ENCODE measurements around the gene ADGRG2. TPM values are rescaled to one million over a fixed set of nuclear protein-coding genes. Genes with fewer than 3 reads are reported as not detected.
"Not testable (repeated sequence)": the region's sequence is repeated elsewhere in the genome, so short reads cannot be mapped to it uniquely, and the experiment has no call there.

ADGRG2 gene
- total and polyA plus RNA-seq, 5 donors = 0.34 to 0.70 (median 0.59) TPM

DNA sequence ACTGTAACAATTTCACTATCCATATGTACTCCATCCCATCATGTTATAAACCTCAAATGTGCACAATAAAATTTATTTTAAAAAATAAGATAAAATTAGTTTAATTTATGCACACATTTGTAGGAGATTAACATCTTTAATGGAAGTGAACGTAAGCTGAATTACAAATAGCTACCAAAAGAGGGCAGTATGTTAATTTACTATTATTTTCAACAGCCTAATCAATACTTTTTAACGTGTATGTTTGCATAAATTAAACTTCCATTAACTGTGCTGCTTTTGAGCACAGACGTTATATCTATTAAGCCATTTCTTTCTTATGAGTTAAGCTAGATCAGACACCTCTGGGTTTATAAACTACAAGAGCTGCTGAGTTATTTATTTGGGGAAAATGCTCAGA, 81.9 kb downstream of the ADGRG2 start:
- Histone ChIP-seq H3K4me3 (ENCODE audit: low read length) (no peak overlapping the region), H3K4me1 (ENCODE audit: control insufficient read depth, insufficient read depth, low read length) (no peaks in the 10 kb centered on the region), H3K9me3 (ENCODE audit: control insufficient read depth, low read length) (no peaks in the 10 kb centered on the region), H3K27ac (ENCODE audit: low read length) (no peak overlapping the region), H3K27me3 (ENCODE audit: control insufficient read depth, insufficient read depth) (no peaks in the 10 kb centered on the region)
- ATAC-seq (no peak), DNase-seq (no peak)
- WGBS = 38% methylated on average over 3 of the region's 3 CpGs
- intact Hi-C loops (cut with DNase I) = no loop called here

DNA sequence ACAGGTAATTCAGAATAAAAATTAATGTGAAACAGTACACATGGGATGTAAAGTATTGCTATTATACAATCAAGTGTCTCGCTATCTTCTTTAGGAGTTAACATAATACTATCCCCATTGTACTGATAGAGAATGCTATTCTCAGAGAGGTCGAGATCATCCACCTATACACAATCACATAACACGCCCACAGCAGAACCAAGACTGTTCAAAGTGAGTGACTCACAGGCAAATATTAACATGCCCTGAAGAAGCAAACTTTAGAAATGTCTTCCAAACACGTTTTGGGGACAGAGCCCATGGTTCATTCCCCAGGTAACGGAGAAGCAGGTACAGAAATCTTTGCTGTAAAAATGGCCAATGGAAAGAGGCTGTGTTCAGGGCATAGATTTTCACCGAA, 88.2 kb downstream of the ADGRG2 start:
- intact Hi-C loops (cut with DNase I) = no loop called here
- no peaks in the 10 kb centered on the region for H3K9me3 ChIP-seq (ENCODE audit: control insufficient read depth, low read length)
- no peak for DNase-seq
- H3K27me3 ChIP-seq (ENCODE audit: control insufficient read depth, insufficient read depth) = no peaks in the 10 kb centered on the region
- H3K4me3 ChIP-seq (ENCODE audit: low read length) = no peak overlapping the region
- no peaks in the 10 kb centered on the region for H3K4me1 ChIP-seq (ENCODE audit: control insufficient read depth, insufficient read depth, low read length)
- no peak for ATAC-seq
- 96% methylated on average over 6 of the region's 6 CpGs for WGBS
- no peak overlapping the region for H3K27ac ChIP-seq (ENCODE audit: low read length)

DNA sequence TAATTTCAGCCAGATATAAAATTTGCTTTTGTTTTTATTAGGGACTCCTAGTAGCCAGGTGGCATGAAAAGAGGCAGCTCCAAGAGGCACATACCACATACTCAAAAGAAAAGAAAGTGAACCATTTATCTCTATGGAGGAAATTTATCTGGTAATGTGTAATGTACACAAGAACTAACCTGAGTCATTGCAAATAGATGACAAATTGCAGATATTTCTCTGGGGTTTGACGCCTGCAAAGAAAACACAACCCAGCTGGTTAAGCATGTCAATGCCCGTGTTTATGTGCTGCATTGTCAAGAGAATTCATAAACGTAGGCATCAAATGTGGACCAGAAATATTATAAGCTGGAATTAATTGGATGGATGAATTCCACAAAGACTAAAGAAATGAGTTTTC, 91.5 kb downstream of the ADGRG2 start:
- DNase-seq (no peak), ATAC-seq (no peak)
- no peaks in the 10 kb centered on the region for H3K9me3 ChIP-seq (ENCODE audit: control insufficient read depth, low read length)
- no peaks in the 10 kb centered on the region for H3K27me3 ChIP-seq (ENCODE audit: control insufficient read depth, insufficient read depth)
- WGBS = 92% methylated on average over 3 of the region's 3 CpGs
- H3K4me3 ChIP-seq (ENCODE audit: low read length) = no peak overlapping the region
- intact Hi-C loops (cut with DNase I) = no loop called here
- H3K4me1 ChIP-seq (ENCODE audit: control insufficient read depth, insufficient read depth, low read length) = no peaks in the 10 kb centered on the region
- H3K27ac ChIP-seq (ENCODE audit: low read length) = no peak overlapping the region

DNA sequence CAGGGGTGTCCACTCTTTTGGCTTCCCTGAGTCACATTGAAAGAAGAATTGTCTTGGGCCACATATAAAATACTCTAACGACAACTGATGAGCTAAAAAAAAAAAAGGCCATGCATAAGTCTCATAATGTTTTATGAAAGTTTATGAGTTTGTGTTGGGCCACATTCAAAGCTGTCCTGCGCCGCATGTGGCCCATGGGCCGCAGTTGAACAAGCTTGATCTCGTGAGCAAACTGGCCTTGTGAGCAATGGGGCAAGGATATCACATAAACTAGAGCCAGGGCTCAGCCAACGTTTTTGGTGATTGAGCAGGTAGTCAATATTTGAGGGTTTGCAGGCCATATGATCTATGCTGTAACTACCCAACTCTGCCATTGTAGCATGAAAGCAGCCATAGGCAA, 93.7 kb downstream of the ADGRG2 start:
- no peaks in the 10 kb centered on the region for H3K27me3 ChIP-seq (ENCODE audit: control insufficient read depth, insufficient read depth)
- H3K9me3 ChIP-seq (ENCODE audit: control insufficient read depth, low read length) = no peaks in the 10 kb centered on the region
- WGBS = 92% methylated on average over 6 of the region's 6 CpGs
- H3K4me1 ChIP-seq (ENCODE audit: control insufficient read depth, insufficient read depth, low read length) = no peaks in the 10 kb centered on the region
- intact Hi-C loops (cut with DNase I) = no loop called here
- no peak overlapping the region for H3K4me3 ChIP-seq (ENCODE audit: low read length)
- DNase-seq (no peak), ATAC-seq (no peak)
- H3K27ac ChIP-seq (ENCODE audit: low read length) = no peak overlapping the region

DNA sequence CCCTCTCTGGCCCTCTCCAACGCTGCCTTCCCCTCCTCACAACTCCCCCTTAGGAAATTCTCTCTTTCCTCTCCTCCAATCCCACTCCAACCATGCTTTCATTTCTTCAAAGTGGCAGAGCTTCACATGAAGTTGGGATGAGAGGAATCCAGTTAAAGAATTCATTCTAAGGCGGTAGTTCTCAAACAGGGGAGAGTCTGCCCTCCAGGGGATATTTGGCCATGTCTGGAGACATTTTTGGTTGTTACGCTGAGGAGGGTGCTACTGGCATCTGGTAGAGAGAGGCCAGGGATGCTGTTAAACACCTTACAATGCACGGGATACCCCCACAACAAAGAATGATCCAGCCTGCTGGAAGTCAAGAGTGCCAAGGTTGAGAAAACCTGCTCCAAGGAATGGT, 97.9 kb downstream of the ADGRG2 start:
- DNase-seq (no peak), ATAC-seq (no peak)
- Histone ChIP-seq H3K4me1 (ENCODE audit: control insufficient read depth, insufficient read depth, low read length) (no peaks in the 10 kb centered on the region), H3K27ac (ENCODE audit: low read length) (no peak overlapping the region), H3K4me3 (ENCODE audit: low read length) (no peak overlapping the region), H3K27me3 (ENCODE audit: control insufficient read depth, insufficient read depth) (no peaks in the 10 kb centered on the region), H3K9me3 (ENCODE audit: control insufficient read depth, low read length) (no peaks in the 10 kb centered on the region)
- intact Hi-C loops (cut with DNase I) = no loop called here
- WGBS = 89% methylated on average over 4 of the region's 4 CpGs

DNA sequence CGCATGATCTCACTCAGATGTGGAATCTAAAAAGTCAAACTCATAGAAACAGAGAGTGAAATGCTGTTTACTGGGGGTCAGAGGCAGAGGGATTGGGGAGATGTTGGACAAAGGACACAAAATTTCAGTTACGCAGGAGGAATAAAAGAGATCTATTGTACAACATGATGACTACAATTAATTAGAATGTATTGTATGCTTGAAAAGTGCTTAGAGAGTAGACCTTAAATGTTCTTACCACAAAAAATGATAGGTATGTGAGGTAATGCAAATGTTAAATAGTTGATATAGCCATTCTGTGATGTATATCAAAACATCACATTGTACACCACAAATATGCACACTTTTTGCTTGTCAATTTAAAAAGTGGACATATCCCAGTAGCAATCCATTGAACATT, 102.3 kb downstream of the ADGRG2 start:
- H3K9me3 ChIP-seq (ENCODE audit: control insufficient read depth, low read length) = no peaks in the 10 kb centered on the region
- no peaks in the 10 kb centered on the region for H3K4me1 ChIP-seq (ENCODE audit: control insufficient read depth, insufficient read depth, low read length)
- H3K4me3 ChIP-seq (ENCODE audit: low read length) = no peak overlapping the region
- no peaks in the 10 kb centered on the region for H3K27me3 ChIP-seq (ENCODE audit: control insufficient read depth, insufficient read depth)
- WGBS = 97% methylated on average over 2 of the region's 2 CpGs
- ATAC-seq (no peak), DNase-seq (no peak)
- intact Hi-C loops (cut with DNase I) = loop anchor here in 1 of 4 donors (10.0 kb wide), 1 partner anchor 625 kb away; no protein-coding TSS in a partner anchor
- no peak overlapping the region for H3K27ac ChIP-seq (ENCODE audit: low read length)

DNA sequence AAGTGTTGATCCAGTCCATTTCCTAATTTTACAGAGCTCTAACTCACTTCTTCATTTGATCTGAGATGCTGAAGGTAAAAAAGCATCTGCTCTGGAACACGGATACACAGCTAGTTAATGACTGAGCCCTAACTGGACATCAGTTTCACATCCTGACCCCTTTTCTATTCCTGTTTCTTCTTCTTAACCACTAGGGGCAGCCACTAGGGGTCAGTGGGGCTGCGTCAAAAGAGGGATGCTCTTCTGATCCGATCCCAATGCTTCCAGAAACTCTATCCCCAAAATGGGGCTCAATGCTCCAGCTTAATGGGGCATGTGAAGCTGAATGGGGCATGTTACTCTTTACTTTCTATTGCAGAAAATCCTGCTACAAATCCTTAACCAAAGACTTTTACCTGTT, 105.0 kb downstream of the ADGRG2 start:
- WGBS = 44% methylated on average over 3 of the region's 3 CpGs
- no peak for ATAC-seq

DNA sequence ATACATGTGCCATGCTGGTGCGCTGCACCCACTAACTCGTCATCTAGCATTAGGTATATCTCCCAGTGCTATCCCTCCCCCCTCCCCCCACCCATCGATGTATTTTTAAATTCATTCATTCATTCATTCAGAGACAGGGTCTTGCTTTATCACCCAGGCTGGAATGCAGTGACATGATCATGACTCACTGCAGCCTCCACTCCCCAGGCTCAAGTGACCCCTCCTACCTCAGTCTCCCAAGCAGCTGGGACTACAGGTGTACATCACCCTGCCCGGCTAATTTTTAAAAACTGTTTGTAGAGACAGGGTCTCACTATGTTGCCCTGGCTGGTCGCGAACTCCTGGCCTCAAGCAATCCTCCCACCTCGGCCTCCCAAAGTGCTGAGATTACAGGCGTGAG, 105.7 kb downstream of the ADGRG2 start:
- not testable (repeated sequence) for DNase-seq; ATAC-seq; H3K4me3 ChIP-seq (ENCODE audit: low read length); H3K27ac ChIP-seq (ENCODE audit: low read length); H3K4me1 ChIP-seq (ENCODE audit: control insufficient read depth, insufficient read depth, low read length); H3K9me3 ChIP-seq (ENCODE audit: control insufficient read depth, low read length); H3K27me3 ChIP-seq (ENCODE audit: control insufficient read depth, insufficient read depth)
- WGBS = 93% methylated on average over 8 of the region's 8 CpGs
- intact Hi-C loops (cut with DNase I) = loop anchor here in 1 of 4 donors (10.0 kb wide), 1 partner anchor 622 kb away; no protein-coding TSS in a partner anchor

More for the DNA sequence above, 105.0 kb downstream of the ADGRG2 start:
- Histone ChIP-seq H3K4me3 (ENCODE audit: low read length) (no peak overlapping the region), H3K4me1 (ENCODE audit: control insufficient read depth, insufficient read depth, low read length) (no peaks in the 10 kb centered on the region), H3K9me3 (ENCODE audit: control insufficient read depth, low read length) (no peaks in the 10 kb centered on the region), H3K27me3 (ENCODE audit: control insufficient read depth, insufficient read depth) (no peaks in the 10 kb centered on the region), H3K27ac (ENCODE audit: low read length) (no peak overlapping the region)
- DNase-seq = no peak
- intact Hi-C loops (cut with DNase I) = loop anchor here in 1 of 4 donors (10.0 kb wide), 1 partner anchor 622 kb away; no protein-coding TSS in a partner anchor

DNA sequence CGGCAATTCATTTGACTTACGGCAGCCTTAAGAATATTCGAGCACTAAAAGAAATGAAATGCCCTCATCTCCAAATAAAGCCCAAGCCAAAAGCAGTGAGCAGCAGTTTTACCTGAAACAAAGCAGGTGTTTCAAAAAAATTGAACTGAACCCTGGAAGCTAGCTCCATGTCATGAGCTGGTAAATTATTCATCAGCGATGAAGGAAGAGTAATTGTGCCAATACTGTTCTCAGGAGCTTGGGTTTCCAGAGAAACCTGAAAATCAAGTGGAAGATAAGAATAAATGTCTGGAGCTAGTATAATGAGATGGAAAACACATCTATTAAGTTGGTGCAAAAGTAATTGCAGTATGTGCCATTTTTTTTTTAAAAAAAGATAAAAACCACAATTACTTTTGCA, 114.4 kb downstream of the ADGRG2 start:
- Histone ChIP-seq H3K27me3 (ENCODE audit: control insufficient read depth, insufficient read depth) (no peaks in the 10 kb centered on the region), H3K4me3 (ENCODE audit: low read length) (no peak overlapping the region), H3K27ac (ENCODE audit: low read length) (no peak overlapping the region), H3K9me3 (ENCODE audit: control insufficient read depth, low read length) (no peaks in the 10 kb centered on the region), H3K4me1 (ENCODE audit: control insufficient read depth, insufficient read depth, low read length) (no peaks in the 10 kb centered on the region)
- ATAC-seq (no peak), DNase-seq (no peak)
- intact Hi-C loops (cut with DNase I) = no loop called here
- WGBS = over 99% methylated on average over 4 of the region's 4 CpGs

DNA sequence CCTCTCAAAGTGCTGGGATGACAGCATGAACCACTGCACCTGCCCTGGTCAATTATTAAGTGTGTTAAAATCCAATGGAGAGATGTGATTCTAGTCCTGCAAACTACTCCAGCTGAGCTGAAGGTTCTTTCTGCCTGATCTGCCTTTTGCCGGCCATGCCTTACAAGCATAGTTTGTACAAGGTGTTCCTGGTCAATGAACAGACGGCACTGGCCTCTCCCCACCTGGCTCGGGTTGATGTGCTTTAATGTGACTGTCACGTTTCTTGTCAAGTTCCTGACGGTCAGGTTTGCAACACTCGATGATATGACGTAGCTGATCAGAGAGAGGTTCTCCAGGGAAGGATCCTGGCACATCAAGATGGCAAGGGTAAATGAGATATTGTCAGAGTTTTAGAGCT, 115.3 kb downstream of the ADGRG2 start:
- WGBS = 76% methylated on average over 7 of the region's 7 CpGs
- Histone ChIP-seq H3K4me1 (ENCODE audit: control insufficient read depth, insufficient read depth, low read length) (no peaks in the 10 kb centered on the region), H3K4me3 (ENCODE audit: low read length) (no peak overlapping the region), H3K27me3 (ENCODE audit: control insufficient read depth, insufficient read depth) (no peaks in the 10 kb centered on the region), H3K9me3 (ENCODE audit: control insufficient read depth, low read length) (no peaks in the 10 kb centered on the region), H3K27ac (ENCODE audit: low read length) (no peak overlapping the region)
- intact Hi-C loops (cut with DNase I) = no loop called here
- ATAC-seq (no peak), DNase-seq (no peak)

DNA sequence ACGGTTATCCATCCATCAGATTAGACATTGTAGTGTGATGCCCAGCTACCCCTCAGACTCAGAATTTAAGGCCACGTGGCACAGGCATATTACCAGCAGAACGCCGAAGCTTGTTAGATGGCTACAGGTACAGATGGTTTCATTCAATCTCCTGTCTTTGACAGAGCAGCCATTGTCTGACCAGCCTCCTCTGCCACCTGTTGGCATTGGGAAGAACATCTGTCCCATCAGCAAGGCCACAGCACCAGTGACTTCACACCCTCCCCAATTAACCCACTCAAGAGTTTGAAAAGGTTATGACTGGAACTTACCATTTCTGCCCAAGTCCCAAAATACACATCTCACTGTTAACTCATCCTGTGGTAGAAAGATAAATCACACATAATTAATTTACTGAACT, 116.4 kb downstream of the ADGRG2 start:
- H3K4me1 ChIP-seq (ENCODE audit: control insufficient read depth, insufficient read depth, low read length) = no peaks in the 10 kb centered on the region
- H3K27me3 ChIP-seq (ENCODE audit: control insufficient read depth, insufficient read depth) = no peaks in the 10 kb centered on the region
- no peak overlapping the region for H3K4me3 ChIP-seq (ENCODE audit: low read length)
- ATAC-seq (no peak), DNase-seq (no peak)
- no peaks in the 10 kb centered on the region for H3K9me3 ChIP-seq (ENCODE audit: control insufficient read depth, low read length)
- intact Hi-C loops (cut with DNase I) = no loop called here
- 83% methylated on average over 4 of the region's 4 CpGs for WGBS
- no peak overlapping the region for H3K27ac ChIP-seq (ENCODE audit: low read length)

DNA sequence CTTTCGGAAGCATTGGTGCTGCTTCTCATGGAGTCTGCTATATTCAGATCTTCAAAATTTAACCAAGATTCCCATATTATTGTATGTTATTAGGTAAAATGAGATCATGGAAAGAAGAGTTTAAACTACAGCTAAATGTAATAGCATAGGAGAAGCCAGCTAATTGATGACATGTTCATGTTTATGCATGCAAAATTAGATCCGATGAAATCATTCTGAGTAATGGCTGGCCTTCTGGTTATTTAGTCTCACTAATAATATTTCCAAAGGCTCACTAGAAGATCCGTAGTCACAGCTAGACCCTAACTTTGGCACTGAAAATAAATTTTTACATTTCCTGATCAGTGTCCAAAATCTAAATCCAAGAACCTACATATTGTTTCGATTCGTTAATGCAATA, 118.5 kb downstream of the ADGRG2 start:
- Histone ChIP-seq H3K27me3 (ENCODE audit: control insufficient read depth, insufficient read depth) (no peaks in the 10 kb centered on the region), H3K9me3 (ENCODE audit: control insufficient read depth, low read length) (no peaks in the 10 kb centered on the region), H3K4me1 (ENCODE audit: control insufficient read depth, insufficient read depth, low read length) (no peaks in the 10 kb centered on the region), H3K4me3 (ENCODE audit: low read length) (no peak overlapping the region), H3K27ac (ENCODE audit: low read length) (no peak overlapping the region)
- ATAC-seq (no peak), DNase-seq (no peak)
- intact Hi-C loops (cut with DNase I) = no loop called here
- 93% methylated on average over 5 of the region's 5 CpGs for WGBS
